ENCODE measurements around the gene TMPRSS11F.

DNA sequence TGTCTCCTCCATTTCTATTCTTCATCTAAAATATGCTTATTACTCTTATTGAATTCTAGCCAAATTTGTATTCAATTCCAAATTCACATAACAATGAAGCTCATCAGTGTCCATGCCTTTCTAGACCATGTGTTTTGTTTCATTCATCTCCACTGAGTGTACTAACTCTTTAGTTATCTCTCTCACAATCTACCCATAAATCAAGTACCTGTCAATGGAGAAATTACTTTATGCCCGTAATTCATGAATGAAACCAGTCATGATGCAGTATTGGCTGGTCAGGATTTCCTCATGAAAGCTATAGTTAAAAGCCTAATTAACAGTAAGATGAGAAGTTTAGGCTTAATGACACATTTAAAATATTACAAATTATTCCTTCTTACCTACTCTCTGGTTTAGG is 12.2 kb upstream of the TMPRSS11F start:
- TF ChIP-seq, protein P1, sequence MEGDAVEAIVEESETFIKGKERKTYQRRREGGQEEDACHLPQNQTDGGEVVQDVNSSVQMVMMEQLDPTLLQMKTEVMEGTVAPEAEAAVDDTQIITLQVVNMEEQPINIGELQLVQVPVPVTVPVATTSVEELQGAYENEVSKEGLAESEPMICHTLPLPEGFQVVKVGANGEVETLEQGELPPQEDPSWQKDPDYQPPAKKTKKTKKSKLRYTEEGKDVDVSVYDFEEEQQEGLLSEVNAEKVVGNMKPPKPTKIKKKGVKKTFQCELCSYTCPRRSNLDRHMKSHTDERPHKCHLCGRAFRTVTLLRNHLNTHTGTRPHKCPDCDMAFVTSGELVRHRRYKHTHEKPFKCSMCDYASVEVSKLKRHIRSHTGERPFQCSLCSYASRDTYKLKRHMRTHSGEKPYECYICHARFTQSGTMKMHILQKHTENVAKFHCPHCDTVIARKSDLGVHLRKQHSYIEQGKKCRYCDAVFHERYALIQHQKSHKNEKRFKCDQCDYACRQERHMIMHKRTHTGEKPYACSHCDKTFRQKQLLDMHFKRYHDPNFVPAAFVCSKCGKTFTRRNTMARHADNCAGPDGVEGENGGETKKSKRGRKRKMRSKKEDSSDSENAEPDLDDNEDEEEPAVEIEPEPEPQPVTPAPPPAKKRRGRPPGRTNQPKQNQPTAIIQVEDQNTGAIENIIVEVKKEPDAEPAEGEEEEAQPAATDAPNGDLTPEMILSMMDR (IDR thresholded peaks at IDR 0.05; ENCODE audit: insufficient read depth, low read depth, low read length), result no peak
- TF ChIP-seq EZH2 (IDR thresholded peaks at IDR 0.05; ENCODE audit: insufficient read depth, low read length), result no peak
